NCI-H2196 treated with DMSO at 0.1 percent for 48 hours (cell line): ENCODE data around the gene APIP.

Source experiments
- DNase-seq: peaks from one replicate; lab custom pipeline; 2025; ENCODE audit not compliant: unreplicated experiment; lab: John Stamatoyannopoulos, UW

APIP gene

GRCh38 chr11:34844463-34845112 lies 71.6 kb downstream of the APIP start:
- DNase-seq: no peak

GRCh38 chr11:34843271-34843670 lies 72.9 kb downstream of the APIP start:
- no peak for DNase-seq

GRCh38 chr11:34840736-34841386 lies 75.3 kb downstream of the APIP start:
- DNase-seq: no peak

- DNase-seq: no peak
These were observed 76.2 kb downstream of the APIP start for GRCh38 chr11:34839969-34840368.

- no peak for DNase-seq
These were observed 79.0 kb downstream of the APIP start for GRCh38 chr11:34836958-34837856.

- DNase-seq: no peak
These were observed 82.6 kb downstream of the APIP start for GRCh38 chr11:34833602-34834001.
